Measurements from ENCODE around the gene RASGEF1C.
A peak's percentile ranks its signal among the peaks of the same experiment; 100 is the strongest.
"Not testable (repeated sequence)": the region's sequence is repeated elsewhere in the genome, so short reads cannot be mapped to it uniquely, and the experiment has no call there.

The RASGEF1C gene

GRCh38 chr5:180090098-180090768, 118.8 kb downstream of the RASGEF1C start:
- ChIA-PET CTCF (interaction anchor here (0.6 to 0.7 kb wide), 3 partner anchors 17 to 279 kb away, joined by 3 to 4 read pairs (median 3); no protein-coding TSS in a partner anchor), POLR2A (interaction anchor here (0.7 to 1.2 kb wide), 2 partner anchors 11 to 13 kb away, joined by 3 read pairs; no protein-coding TSS in a partner anchor)
- TF ChIP-seq HDGF (IDR thresholded peaks at IDR 0.05; ENCODE audit: borderline replicate concordance) (no peak), L3MBTL2 (conservative IDR thresholded peaks at IDR 0.05) (peak; percentile 78), ZNF384 (IDR thresholded peaks at IDR 0.05) (peak; percentile 100)
- peak; percentile 91 for DNase-seq (ENCODE audit: extremely low spot score)

- CTCF ChIA-PET, result interaction anchor here (0.7 kb wide), 1 partner anchor 18 kb away, joined by 3 read pairs; no protein-coding TSS in a partner anchor
- POLR2A ChIA-PET, result interaction anchor here (0.7 kb wide), 1 partner anchor 12 kb away, joined by 3 read pairs; no protein-coding TSS in a partner anchor
- not testable (repeated sequence) for DNase-seq (ENCODE audit: extremely low spot score)
Observed at GRCh38 chr5:180089628-180090027, 119.4 kb downstream of the RASGEF1C start.

GRCh38 chr5:180088561-180088960, 120.5 kb downstream of the RASGEF1C start:
- POLR2A ChIA-PET, result no interaction called here

GRCh38 chr5:180086816-180087399, 122.1 kb downstream of the RASGEF1C start:
- DNase-seq (ENCODE audit: extremely low spot score), result no peak
- CTCF ChIA-PET, result interaction anchor here (0.7 kb wide), 1 partner anchor 17 kb away, joined by 3 read pairs; no protein-coding TSS in a partner anchor
- TF ChIP-seq FOXA1 (IDR thresholded peaks at IDR 0.05) (no peak), ZNF384 (IDR thresholded peaks at IDR 0.05) (peak; percentile 32; the same call in 1 of the 2 replicates)
- POLR2A ChIA-PET, result no interaction called here

More at GRCh38 chr5:180088561-180088960, 120.5 kb downstream of the RASGEF1C start:
- no peak for DNase-seq (ENCODE audit: extremely low spot score)
- TF ChIP-seq FOXA1 (IDR thresholded peaks at IDR 0.05) (no peak), SUZ12 (IDR thresholded peaks at IDR 0.05) (no peak), PKNOX1 (IDR thresholded peaks at IDR 0.05) (no peak), ELF4 (IDR thresholded peaks at IDR 0.05) (no peak), BHLHE40 (IDR thresholded peaks at IDR 0.05; ENCODE audit: borderline replicate concordance) (no peak), CTBP1 (IDR thresholded peaks at IDR 0.05; ENCODE audit: borderline replicate concordance) (no peak), ARNT (IDR thresholded peaks at IDR 0.05) (no peak), FOXK2 (IDR thresholded peaks at IDR 0.05) (no peak), HDGF (IDR thresholded peaks at IDR 0.05; ENCODE audit: borderline replicate concordance) (no peak), FOXM1 (IDR thresholded peaks at IDR 0.05; ENCODE audit: borderline replicate concordance) (no peak), ZNF384 (IDR thresholded peaks at IDR 0.05) (no peak), TARDBP (IDR thresholded peaks at IDR 0.05) (no peak), LEF1 (IDR thresholded peaks at IDR 0.05; ENCODE audit: borderline replicate concordance) (no peak), NFRKB (IDR thresholded peaks at IDR 0.05) (no peak), L3MBTL2 (conservative IDR thresholded peaks at IDR 0.05) (no peak), SP1 (IDR thresholded peaks at IDR 0.05) (no peak)
- CTCF ChIA-PET, result no interaction called here

- ChIA-PET POLR2A (no interaction called here), CTCF (no interaction called here)
- TF ChIP-seq ELF4 (IDR thresholded peaks at IDR 0.05) (no peak), CTBP1 (IDR thresholded peaks at IDR 0.05; ENCODE audit: borderline replicate concordance) (no peak), L3MBTL2 (conservative IDR thresholded peaks at IDR 0.05) (no peak), TARDBP (IDR thresholded peaks at IDR 0.05) (no peak), HDGF (IDR thresholded peaks at IDR 0.05; ENCODE audit: borderline replicate concordance) (no peak), ARNT (IDR thresholded peaks at IDR 0.05) (no peak), FOXK2 (IDR thresholded peaks at IDR 0.05) (no peak), FOXA1 (IDR thresholded peaks at IDR 0.05) (no peak), PKNOX1 (IDR thresholded peaks at IDR 0.05) (no peak), SUZ12 (IDR thresholded peaks at IDR 0.05) (no peak), LEF1 (IDR thresholded peaks at IDR 0.05; ENCODE audit: borderline replicate concordance) (no peak), BHLHE40 (IDR thresholded peaks at IDR 0.05; ENCODE audit: borderline replicate concordance) (no peak), FOXM1 (IDR thresholded peaks at IDR 0.05; ENCODE audit: borderline replicate concordance) (no peak), SP1 (IDR thresholded peaks at IDR 0.05) (no peak), NFRKB (IDR thresholded peaks at IDR 0.05) (no peak), ZNF384 (IDR thresholded peaks at IDR 0.05) (no peak)
- no peak for DNase-seq (ENCODE audit: extremely low spot score)
Observed at GRCh38 chr5:180085837-180086236, 123.2 kb downstream of the RASGEF1C start.

- TF ChIP-seq LEF1 (IDR thresholded peaks at IDR 0.05; ENCODE audit: borderline replicate concordance) (no peak), FOXM1 (IDR thresholded peaks at IDR 0.05; ENCODE audit: borderline replicate concordance) (no peak), BHLHE40 (IDR thresholded peaks at IDR 0.05; ENCODE audit: borderline replicate concordance) (no peak), PKNOX1 (IDR thresholded peaks at IDR 0.05) (no peak), ARNT (IDR thresholded peaks at IDR 0.05) (no peak), ELF4 (IDR thresholded peaks at IDR 0.05) (no peak), TARDBP (IDR thresholded peaks at IDR 0.05) (no peak), NFRKB (IDR thresholded peaks at IDR 0.05) (no peak), L3MBTL2 (conservative IDR thresholded peaks at IDR 0.05) (no peak), FOXK2 (IDR thresholded peaks at IDR 0.05) (no peak), CTBP1 (IDR thresholded peaks at IDR 0.05; ENCODE audit: borderline replicate concordance) (no peak), FOXA1 (IDR thresholded peaks at IDR 0.05) (no peak), HDGF (IDR thresholded peaks at IDR 0.05; ENCODE audit: borderline replicate concordance) (no peak), SUZ12 (IDR thresholded peaks at IDR 0.05) (no peak), ZNF384 (IDR thresholded peaks at IDR 0.05) (no peak), SP1 (IDR thresholded peaks at IDR 0.05) (no peak)
- no peak for DNase-seq (ENCODE audit: extremely low spot score)
- POLR2A ChIA-PET, result no interaction called here
- CTCF ChIA-PET, result no interaction called here
Observed at GRCh38 chr5:180084638-180085561, 124.1 kb downstream of the RASGEF1C start.
